GM19193 (cell line): ENCODE measurements around the gene LDB2.

Experiments
- POLR2A ChIP-seq: IDR thresholded peaks from 4 replicates; pipeline ENCODE4 v1.6.1; 2011; ENCODE audit not compliant: insufficient read depth, insufficient read length; ENCODE audit errors: extremely low read depth

Gene LDB2

DNA sequence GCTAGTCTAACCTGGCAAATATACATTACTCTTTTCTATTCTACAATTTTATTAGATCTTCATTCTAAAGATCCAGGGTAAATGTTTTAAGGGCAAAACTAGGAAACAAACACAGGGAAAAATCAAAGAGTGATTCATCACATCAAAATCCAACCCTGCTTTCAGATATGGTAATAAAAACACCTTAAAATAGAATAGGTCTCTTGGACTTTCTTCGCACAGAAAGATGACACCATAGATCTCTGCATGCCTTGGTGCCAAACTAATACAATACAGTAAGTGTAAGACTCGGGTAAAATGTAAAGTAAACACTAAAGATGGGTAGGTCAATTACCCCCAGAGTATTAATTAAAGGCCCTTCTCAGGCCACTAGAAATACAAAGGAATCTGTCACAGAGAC, 34.2 kb downstream of the LDB2 start:
- no peak for TF ChIP-seq POLR2A

DNA sequence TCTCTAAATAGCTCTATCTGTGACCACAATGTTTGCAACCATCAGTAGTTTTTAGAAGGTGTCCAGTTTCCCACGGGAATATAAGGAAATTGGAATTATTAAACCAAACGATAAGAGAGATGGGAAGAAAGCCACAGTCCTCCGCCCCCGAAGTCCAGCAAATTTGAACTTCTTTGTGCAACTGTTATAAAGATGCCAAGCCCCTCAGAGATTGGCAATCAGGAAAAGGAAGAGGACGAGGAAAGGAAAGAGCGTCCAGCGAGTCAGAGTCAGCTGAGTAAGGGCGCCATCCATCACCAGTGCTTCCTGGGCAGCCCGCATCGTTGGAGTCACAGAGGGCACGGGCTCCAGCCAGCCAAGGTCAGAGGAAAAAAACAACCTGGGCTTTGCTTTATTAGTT, 35.7 kb downstream of the LDB2 start:
- TF ChIP-seq POLR2A: no peak

DNA sequence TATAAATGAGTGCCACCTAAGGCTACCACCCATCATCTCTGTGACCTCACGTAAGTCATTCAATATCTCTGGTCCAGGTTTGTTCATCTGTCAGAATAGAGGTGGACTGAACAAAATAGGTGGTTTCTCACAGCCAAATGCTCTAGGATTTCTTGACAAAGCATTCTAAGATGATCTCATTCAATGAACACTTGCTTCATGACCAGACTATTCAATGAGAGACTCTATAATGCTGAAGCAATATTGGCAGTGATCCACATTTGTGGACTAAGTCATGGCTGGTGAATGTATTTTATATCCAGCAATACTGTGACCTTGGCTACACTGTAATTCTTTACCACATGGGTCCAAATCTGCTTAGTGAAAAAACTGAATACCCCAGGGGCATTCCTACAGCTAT, 37.9 kb downstream of the LDB2 start:
- no peak for TF ChIP-seq POLR2A

DNA sequence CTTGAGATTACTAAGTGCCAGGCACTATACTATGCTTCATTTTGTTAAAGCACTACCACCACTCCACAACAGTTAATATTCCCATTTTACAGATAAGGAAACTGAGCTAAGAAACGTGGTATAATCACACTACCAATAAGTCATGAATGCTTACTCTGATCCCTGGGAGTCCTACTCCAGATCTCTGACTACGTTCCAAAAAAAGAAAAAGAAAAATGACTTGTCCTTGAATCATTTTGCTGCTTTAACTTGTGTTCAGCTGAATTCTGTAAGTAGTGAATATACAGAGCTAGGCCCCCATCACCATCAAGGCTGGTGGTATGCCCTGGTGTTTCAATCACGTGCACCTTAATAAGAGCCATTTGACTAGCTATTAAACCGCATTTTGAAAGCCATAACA, 39.4 kb downstream of the LDB2 start:
- no peak for TF ChIP-seq POLR2A

DNA sequence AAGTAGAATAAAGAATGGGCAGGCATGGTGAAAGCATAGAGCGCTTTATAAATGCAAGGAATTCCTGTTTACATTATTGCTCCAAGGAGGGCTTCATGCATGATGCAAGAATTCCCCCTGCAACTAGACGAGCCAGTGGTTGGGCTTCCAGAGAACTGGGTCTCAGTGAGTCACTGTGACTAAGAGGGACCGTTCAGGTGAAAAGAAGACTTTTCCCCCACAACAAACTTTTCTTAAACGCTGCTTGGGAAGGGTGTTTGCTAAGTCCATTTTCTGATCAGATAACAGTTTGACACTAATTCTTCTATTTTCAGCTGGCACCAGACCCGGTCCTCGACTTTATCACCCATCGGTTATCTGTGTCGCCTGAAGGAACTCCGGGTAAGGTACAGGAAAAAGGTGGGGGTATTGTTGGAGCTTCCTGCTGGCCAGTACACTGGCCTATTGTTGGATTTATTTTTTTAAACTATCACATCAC, 40.1 kb downstream of the LDB2 start:
- no peak for TF ChIP-seq POLR2A

DNA sequence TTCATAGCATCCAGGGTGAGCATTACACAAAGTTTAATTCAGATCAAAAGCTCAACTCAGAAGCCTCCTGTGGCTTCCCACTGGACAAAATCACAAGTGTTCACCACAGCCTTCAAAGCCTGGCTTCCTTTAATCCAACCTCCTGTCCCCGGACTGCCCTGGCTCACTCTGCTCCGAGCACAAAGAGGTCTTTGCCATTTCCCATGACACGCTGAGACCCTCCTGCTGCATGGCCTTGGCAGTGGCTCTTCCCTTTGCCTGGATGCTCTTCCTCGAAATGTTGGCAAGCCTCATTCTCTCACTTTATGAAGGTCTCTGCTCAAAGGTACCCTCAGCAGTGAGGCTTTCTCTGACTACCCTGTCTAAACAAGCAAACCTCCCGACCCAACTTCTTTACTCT, 41.0 kb downstream of the LDB2 start:
- TF ChIP-seq POLR2A: no peak

DNA sequence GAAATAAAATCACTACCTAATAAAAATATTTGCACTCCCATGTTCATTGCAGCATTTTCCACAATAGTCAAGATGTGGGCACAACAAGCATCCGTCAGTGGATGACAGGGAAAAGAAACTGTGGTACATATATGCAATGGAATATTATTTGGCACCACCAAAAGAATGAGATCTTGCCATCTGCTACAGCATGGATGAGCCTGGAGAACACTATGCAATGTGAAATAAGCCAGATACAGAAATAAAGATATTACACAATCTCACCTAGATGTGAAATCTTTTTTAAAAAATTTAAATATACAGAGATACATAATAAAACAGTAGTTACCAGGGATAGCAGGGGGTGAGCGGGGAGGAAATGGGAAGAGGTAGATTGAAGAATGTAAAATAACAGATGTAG, 44.8 kb downstream of the LDB2 start:
- TF ChIP-seq POLR2A: no peak

DNA sequence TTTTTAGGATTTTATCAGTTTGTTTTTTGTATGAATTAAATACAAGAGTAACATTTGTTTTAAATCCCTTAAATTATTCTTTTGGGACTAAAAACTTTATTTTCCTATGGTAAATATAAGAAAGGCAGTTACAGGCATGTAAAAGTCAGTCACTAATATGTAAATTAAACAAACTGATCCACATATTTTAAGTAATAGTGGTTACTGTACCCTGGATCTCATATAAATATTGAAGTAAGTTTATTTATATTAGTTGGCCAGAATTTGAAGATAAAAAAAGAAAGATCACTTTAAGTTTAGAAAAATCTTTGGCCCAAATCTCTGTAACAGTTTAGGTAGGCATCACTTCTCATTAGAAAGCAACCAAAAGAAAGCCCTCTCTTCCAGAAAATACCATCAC, 45.8 kb downstream of the LDB2 start:
- TF ChIP-seq POLR2A: no peak

DNA sequence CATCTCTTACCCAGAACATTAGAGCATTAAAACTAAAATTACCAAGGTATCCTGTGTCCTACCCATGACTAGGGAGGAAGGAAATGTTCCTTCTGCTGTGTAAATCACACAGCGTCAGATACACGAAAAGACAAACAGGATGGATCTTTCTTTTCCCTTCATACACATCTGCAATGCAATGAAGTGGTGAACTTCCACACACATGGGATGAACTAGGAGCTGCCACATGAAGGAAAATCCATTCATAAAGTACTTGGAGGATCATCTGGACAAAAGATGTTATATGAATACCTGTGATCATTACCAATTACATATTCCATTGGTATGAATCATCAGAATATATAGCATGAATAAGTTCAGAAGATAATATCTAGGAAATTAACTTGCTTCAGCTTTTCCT, 46.2 kb downstream of the LDB2 start:
- no peak for TF ChIP-seq POLR2A

DNA sequence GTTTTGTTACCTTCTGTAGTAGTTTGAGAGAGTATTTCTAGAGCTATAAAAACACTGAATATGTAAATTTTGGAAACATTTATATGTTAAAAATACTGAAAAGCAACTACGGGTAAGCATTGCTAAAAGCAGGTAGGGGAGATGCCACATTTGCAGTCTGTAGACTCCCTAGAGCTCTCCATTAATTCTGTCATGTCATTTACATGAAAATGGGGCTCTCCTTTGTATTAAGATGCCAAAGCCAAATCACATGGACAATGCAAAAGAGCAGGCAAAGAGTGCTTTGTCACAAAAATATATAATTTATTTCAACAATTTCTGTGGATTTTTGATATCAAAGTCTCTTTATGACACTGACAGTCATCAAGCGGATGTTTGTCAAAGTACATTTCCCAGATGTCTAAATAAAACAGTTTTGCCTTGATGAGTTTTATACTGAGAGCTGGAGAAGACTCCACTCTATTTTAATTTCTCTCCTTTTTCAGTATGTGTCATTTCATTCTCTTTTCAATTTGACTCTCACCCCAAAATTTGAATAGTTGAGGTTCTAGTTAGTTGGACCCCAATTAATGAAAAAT, 51.8 kb downstream of the LDB2 start:
- no peak for TF ChIP-seq POLR2A

DNA sequence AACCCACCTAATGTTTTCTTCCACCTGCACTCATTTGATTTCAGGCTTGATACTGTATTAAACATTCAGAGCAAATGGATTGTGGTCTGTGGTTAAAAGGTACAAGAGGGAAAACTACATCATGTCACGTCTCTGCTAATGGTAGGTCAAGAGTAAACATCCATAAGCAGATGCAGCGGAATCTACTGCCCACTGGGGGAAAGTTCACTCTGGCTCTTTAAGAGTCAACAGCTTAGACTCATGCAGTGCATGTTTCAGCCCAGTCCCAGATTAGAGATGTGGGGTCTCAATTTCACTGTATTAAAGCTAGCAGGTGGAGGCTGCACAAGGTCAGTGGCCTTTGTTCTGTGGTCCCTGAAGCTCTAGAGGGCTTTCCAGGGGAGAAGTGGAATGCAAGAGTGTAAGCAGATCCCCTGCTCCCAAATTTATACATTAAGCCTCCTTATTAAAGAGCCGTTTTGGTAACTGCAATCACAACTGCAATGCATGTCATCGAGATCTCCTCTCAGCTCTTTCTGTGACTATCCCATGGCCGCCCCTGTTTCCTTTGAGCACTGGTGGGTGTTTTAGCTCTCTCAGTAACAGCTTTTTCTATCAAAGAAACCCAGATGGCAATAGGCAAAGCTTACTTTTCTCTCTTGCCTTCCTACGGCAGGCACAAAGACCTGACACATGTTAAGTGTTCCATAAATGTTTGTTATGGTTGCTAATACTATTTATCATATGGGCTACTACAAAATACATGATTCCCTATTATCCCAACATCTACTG, 53.4 kb downstream of the LDB2 start:
- TF ChIP-seq POLR2A: no peak

DNA sequence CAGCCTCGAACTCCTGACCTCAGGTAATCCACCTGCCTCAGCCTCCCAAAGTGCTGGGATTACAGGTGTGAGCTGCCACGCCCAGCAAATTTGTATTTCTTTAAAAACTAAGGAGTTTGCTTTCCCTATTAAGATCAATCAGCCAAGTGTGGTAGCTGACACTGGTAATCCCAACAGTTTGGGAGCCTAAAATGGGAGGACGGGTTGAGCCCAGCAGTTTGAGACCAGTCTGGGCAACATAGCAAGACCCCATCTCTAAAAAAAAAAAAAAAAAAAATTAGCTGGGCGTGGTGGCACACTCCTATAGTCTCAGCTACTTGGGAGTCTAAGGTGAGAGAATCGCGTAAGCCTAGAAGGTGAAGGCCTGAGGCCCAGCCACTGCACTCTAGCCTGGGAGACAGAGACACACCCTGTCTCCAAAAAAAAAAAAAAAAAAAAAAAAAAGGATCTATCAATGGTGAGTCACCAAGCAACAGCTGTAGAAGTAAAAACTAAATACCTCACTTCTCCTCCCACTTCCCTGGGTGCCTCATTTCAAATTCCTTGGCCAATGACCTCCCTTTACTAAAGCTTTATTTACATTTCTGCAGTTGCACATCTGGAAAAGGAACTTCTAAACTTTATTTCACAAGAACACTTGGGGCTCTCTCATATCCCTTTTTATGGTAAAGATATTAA, 54.5 kb downstream of the LDB2 start:
- TF ChIP-seq POLR2A: no peak

DNA sequence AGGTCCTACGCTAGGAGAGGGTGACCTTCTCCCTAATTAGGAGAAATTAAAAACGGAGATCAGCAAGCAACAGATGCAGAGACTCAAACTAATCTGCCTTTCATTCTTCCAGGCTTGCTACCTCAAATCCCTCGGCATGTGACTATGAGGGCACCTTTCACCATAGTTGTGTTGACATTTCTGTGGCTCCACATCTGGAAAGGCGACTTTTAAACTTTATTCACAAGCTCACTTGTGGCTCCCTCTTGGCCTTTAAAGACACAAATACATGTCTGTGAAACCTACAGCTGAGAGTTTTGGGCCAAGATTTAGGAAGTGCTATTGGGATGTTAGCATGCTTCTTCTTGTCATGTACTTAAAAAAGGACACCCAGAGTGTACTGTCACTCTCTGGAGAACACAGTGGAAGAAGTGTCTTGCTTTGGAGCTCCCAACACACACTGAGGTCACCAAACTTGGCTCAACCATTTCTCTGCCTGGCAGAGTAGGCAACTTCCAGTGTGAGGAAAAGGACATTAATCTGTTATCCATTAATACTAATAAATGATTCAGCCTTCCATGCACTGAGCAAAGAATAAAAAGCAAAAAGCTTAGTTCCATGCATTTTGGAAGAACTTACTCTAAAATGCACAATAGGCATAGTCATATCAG, 60.1 kb downstream of the LDB2 start:
- TF ChIP-seq POLR2A: no peak

DNA sequence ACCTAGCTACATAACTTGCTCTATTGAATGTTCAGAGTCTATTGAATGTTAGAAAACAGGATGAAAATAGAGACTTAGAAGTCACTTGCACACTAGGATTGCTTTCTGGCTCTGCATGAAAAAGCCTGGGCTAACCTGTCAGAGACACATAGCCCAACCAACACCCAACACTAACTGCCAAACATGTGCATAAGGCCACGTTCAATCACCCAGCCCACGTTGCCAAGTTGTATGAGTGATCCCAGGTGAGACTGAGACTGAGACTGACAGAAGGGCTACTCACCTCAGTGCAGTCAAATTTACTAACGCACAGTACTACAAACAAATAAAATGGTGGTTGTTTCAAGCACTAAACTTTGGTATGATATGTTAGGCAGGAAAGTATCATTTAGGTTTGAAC, 61.0 kb downstream of the LDB2 start:
- TF ChIP-seq POLR2A: no peak

DNA sequence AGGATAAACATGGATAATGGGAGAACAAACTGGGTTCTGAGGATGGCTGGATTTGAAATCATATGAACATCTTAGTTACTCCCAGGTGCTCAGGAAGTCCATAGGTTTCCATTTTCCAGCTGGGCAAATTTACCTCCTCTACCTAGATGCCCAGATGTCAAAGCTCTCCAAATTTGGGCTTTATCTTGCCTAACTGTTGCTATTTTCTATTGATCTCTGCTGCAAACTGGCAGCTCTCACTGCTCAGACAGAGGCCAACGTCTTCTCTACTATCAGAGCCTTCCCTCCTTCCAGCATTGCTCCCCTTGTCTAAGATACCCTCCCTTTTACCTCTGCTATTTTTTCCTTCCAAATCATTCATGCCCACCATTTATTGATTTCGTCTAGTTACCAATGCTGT, 62.1 kb downstream of the LDB2 start:
- no peak for TF ChIP-seq POLR2A
